Measurements from ENCODE around the gene EDA2R. TPM values are rescaled to one million over a fixed set of nuclear protein-coding genes. Genes with fewer than 3 reads are reported as not detected.

Gene EDA2R
- total RNA-seq (2014; rRNA removed; shearing (Covaris generic)) (14.3 and 17.6 TPM in 2 replicates), polyA plus RNA-seq (2016; fragmentation: Nextera tagmentation; extraction: Ambion mirVana) (13.4 and 14.5 TPM in 2 replicates)

GRCh38 chrX:66638591-66639500 lies at the start of gene EDA2R:
TSS of gene EDA2R (minus strand) at chrX:66639078. CDS start at chrX:66616020, 23,058 bp downstream.
- peak within 1 kb of the TSS; percentile 82 for H3K4me3 ChIP-seq
- TF ChIP-seq EZH2phosphoT487 (IDR thresholded peaks at IDR 0.05; ENCODE audit: insufficient read depth, low read depth) (no peak), EZH2 (IDR thresholded peaks at IDR 0.05; ENCODE audit: insufficient read depth, poor library complexity, severe bottlenecking) (no peak)
- peak within 1 kb of the TSS; percentile 75 for H3K27ac ChIP-seq
- H3K4me2 ChIP-seq (ENCODE audit: unreplicated experiment) = peak within 1 kb of the TSS; percentile 78
- no peaks in the 10 kb centered on the region for H3K9me2 ChIP-seq (ENCODE audit: insufficient read depth)
- H3K4me1 ChIP-seq (ENCODE audit: insufficient read depth) = peaks cover 22% of the 10 kb centered on the region
- peaks cover 35% of the 10 kb centered on the region for H3F3A ChIP-seq (ENCODE audit: insufficient read depth)
- H3K79me2 ChIP-seq (ENCODE audit: insufficient read depth) = peaks cover 22% of the 10 kb centered on the region
- H3K36me3 ChIP-seq (ENCODE audit: low read depth) = no peaks in the 10 kb centered on the region
- WGBS, 2 experiments (ENCODE audit: low coverage in 1 of 2, low lambda C conversion rate in 2 of 2, missing lambda C conversion rate in 2 of 2) = 2% methylated on average over 10 to 24 of the region's 32 CpGs
- H3K9ac ChIP-seq = peak within 1 kb of the TSS; percentile 85
- no peaks in the 10 kb centered on the region for H3K27me3 ChIP-seq (replicated peaks; ENCODE audit: insufficient read depth)
- H4K20me1 ChIP-seq (ENCODE audit: insufficient read depth) = no peaks in the 10 kb centered on the region
- peak; percentile 82 for DNase-seq
- H3K9me3 ChIP-seq (ENCODE audit: low read depth) = no peaks in the 10 kb centered on the region
- in situ Hi-C loops (cut with MboI) = no loop called here
- peak within 1 kb of the TSS; percentile 60 for H2AFZ ChIP-seq

GRCh38 chrX:66684196-66684595 lies 45.3 kb upstream of the EDA2R start:
- no peaks in the 10 kb centered on the region for H3K36me3 ChIP-seq (ENCODE audit: low read depth)
- peak; percentile 37 for DNase-seq
- H3K9me3 ChIP-seq (ENCODE audit: low read depth) = no peaks in the 10 kb centered on the region
- TF ChIP-seq EZH2 (IDR thresholded peaks at IDR 0.05; ENCODE audit: insufficient read depth, poor library complexity, severe bottlenecking) = no peak
- H3K9me2 ChIP-seq (ENCODE audit: insufficient read depth) = no peaks in the 10 kb centered on the region
- H3K27me3 ChIP-seq (replicated peaks; ENCODE audit: insufficient read depth) = no peaks in the 10 kb centered on the region
- peaks cover 8% of the 10 kb centered on the region; the same call in 1 of the 2 replicates for H3F3A ChIP-seq (ENCODE audit: insufficient read depth)
- no peak overlapping the region for H2AFZ ChIP-seq
- no peak overlapping the region for H3K4me3 ChIP-seq
- H3K9ac ChIP-seq = no peak overlapping the region
- H4K20me1 ChIP-seq (ENCODE audit: insufficient read depth) = no peaks in the 10 kb centered on the region
- WGBS, 2 experiments (ENCODE audit: low coverage in 1 of 2, low lambda C conversion rate in 2 of 2, missing lambda C conversion rate in 2 of 2) = 3 to 4% methylated on average over 2 of the region's 2 CpGs
- H3K4me1 ChIP-seq (ENCODE audit: insufficient read depth) = peaks cover 32% of the 10 kb centered on the region
- H3K4me2 ChIP-seq (ENCODE audit: unreplicated experiment) = no peak overlapping the region
- H3K79me2 ChIP-seq (ENCODE audit: insufficient read depth) = no peaks in the 10 kb centered on the region
- in situ Hi-C loops (cut with MboI) = no loop called here
- 0 out of 2 replicates have a peak overlapping the region, but pooled peaks have one; percentile 18 for H3K27ac ChIP-seq

- Histone ChIP-seq H3K9me2 (ENCODE audit: insufficient read depth) (no peaks in the 10 kb centered on the region), H3K27me3 (replicated peaks; ENCODE audit: insufficient read depth) (no peaks in the 10 kb centered on the region), H3K9ac (no peak overlapping the region), H3K79me2 (ENCODE audit: insufficient read depth) (no peaks in the 10 kb centered on the region), H3F3A (ENCODE audit: insufficient read depth) (peaks cover 41% of the 10 kb centered on the region), H3K4me1 (ENCODE audit: insufficient read depth) (peaks cover 56% of the 10 kb centered on the region), H2AFZ (no peak overlapping the region), H3K4me3 (no peak overlapping the region), H3K4me2 (ENCODE audit: unreplicated experiment) (no peak overlapping the region), H3K9me3 (ENCODE audit: low read depth) (no peaks in the 10 kb centered on the region), H3K36me3 (ENCODE audit: low read depth) (no peaks in the 10 kb centered on the region), H3K27ac (no peak overlapping the region), H4K20me1 (ENCODE audit: insufficient read depth) (no peaks in the 10 kb centered on the region)
- peak; percentile 51 for DNase-seq
- no peak for TF ChIP-seq EZH2 (IDR thresholded peaks at IDR 0.05; ENCODE audit: insufficient read depth, poor library complexity, severe bottlenecking)
- WGBS, 2 experiments (ENCODE audit: low coverage in 1 of 2, low lambda C conversion rate in 2 of 2, missing lambda C conversion rate in 2 of 2) = 92 to 96% methylated on average over 2 of the region's 2 CpGs
- in situ Hi-C loops (cut with MboI) = no loop called here
Observed at GRCh38 chrX:66680451-66680850, 41.6 kb upstream of the EDA2R start.

GRCh38 chrX:66677430-66677829 lies 38.6 kb upstream of the EDA2R start:
- peak overlapping the region; percentile 78 for H3K4me2 ChIP-seq (ENCODE audit: unreplicated experiment)
- DNase-seq = peak; percentile 27

More at GRCh38 chrX:66677430-66677829, 38.6 kb upstream of the EDA2R start:
- H3K79me2 ChIP-seq (ENCODE audit: insufficient read depth) = no peaks in the 10 kb centered on the region
- H3F3A ChIP-seq (ENCODE audit: insufficient read depth) = peaks cover 41% of the 10 kb centered on the region
- TF ChIP-seq EZH2 (IDR thresholded peaks at IDR 0.05; ENCODE audit: insufficient read depth, poor library complexity, severe bottlenecking) = no peak
- no peak for TF ChIP-seq EZH2phosphoT487 (IDR thresholded peaks at IDR 0.05; ENCODE audit: insufficient read depth, low read depth)
- H3K27ac ChIP-seq = peak overlapping the region; percentile 98
- H3K9me2 ChIP-seq (ENCODE audit: insufficient read depth) = no peaks in the 10 kb centered on the region
- peak overlapping the region; percentile 53 for H3K4me3 ChIP-seq
- H3K27me3 ChIP-seq (replicated peaks; ENCODE audit: insufficient read depth) = no peaks in the 10 kb centered on the region
- WGBS, 2 experiments (ENCODE audit: low coverage in 1 of 2, low lambda C conversion rate in 2 of 2, missing lambda C conversion rate in 2 of 2) = 9 to 19% methylated on average over 5 of the region's 5 CpGs
- H3K9ac ChIP-seq = peak overlapping the region; percentile 76
- H3K4me1 ChIP-seq (ENCODE audit: insufficient read depth) = peaks cover 37% of the 10 kb centered on the region
- no peaks in the 10 kb centered on the region for H3K36me3 ChIP-seq (ENCODE audit: low read depth)
- in situ Hi-C loops (cut with MboI) = no loop called here
- no peaks in the 10 kb centered on the region for H3K9me3 ChIP-seq (ENCODE audit: low read depth)
- H2AFZ ChIP-seq = no peak overlapping the region
- no peaks in the 10 kb centered on the region for H4K20me1 ChIP-seq (ENCODE audit: insufficient read depth)
